ENCODE measurements around the gene TRHDE. TPM values are rescaled to one million over a fixed set of nuclear protein-coding genes. Genes with fewer than 3 reads are reported as not detected.

Gene TRHDE
- total RNA-seq, 1 donor = 33.7 TPM

DNA sequence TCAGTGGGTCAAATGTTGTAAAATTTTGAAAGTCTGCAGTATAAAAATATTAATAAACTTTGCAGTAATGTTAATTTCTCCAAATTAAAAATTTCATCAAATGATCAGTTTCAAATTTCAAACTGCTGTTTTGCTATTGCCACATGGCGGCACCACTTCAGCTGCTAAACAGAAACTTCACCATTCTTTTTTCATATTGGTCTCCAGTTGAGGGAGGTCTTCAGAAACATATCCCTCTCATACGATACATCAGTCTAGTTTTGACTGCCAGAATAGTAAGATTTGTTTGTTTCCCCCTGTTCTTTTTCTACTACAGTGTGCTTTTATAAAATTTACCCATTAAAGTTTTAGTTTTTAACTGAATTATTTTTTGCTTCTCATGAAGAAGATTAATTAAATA is 4.2 kb upstream of the TRHDE start:
- TF ChIP-seq, protein P1, sequence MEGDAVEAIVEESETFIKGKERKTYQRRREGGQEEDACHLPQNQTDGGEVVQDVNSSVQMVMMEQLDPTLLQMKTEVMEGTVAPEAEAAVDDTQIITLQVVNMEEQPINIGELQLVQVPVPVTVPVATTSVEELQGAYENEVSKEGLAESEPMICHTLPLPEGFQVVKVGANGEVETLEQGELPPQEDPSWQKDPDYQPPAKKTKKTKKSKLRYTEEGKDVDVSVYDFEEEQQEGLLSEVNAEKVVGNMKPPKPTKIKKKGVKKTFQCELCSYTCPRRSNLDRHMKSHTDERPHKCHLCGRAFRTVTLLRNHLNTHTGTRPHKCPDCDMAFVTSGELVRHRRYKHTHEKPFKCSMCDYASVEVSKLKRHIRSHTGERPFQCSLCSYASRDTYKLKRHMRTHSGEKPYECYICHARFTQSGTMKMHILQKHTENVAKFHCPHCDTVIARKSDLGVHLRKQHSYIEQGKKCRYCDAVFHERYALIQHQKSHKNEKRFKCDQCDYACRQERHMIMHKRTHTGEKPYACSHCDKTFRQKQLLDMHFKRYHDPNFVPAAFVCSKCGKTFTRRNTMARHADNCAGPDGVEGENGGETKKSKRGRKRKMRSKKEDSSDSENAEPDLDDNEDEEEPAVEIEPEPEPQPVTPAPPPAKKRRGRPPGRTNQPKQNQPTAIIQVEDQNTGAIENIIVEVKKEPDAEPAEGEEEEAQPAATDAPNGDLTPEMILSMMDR (IDR thresholded peaks at IDR 0.05; ENCODE audit: insufficient read depth, low read depth, low read length) = peak; percentile 15
- no peak for DNase-seq (ENCODE audit: low read depth)
- no peak overlapping the region for H3K4me3 ChIP-seq (ENCODE audit: low read depth, low read length)

DNA sequence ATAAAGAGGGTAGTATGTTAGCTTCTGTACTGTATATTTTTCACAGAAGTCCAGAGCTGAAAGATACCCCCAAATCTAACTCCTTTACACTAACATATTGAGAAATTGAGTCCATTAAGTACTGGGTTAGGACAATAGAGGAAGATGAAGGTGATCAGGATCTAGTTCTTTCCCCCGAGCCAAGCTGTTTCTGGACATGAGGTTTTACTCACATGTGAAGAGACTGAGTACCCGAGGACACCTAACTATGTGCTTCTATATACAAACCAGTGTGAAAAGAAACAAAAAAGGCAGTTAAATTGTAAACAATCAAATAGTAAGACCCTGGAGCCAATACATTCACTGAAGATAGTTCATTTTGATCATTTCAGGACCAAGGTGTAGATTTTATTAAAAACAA is 3.8 kb upstream of the TRHDE start:
- TF ChIP-seq, protein P1 (IDR thresholded peaks at IDR 0.05; ENCODE audit: insufficient read depth, low read depth, low read length) = no peak
- H3K4me3 ChIP-seq (ENCODE audit: low read depth, low read length) = no peak overlapping the region
- DNase-seq (ENCODE audit: low read depth) = no peak

DNA sequence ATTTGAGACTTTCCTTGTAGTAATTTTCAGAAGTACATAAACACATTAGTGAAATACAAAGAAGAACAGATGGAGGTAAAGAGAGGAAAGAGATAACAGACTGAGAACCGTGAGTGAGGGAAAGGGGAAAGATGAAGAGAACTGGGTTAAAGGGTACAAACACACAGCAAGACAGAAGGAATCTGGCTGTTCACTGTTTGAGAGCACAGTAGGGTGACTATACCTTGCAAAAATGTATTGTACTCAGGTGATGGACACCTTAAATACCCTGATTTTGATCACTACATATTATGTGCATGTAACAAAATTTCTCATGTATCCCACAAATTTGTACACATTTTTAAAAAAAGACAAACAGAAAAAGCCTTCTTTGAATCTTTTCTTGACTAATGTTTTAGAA is 2.7 kb upstream of the TRHDE start:
- peak overlapping the region; percentile 17 for H3K4me3 ChIP-seq (ENCODE audit: low read depth, low read length)
- DNase-seq (ENCODE audit: low read depth) = no peak
- TF ChIP-seq, protein P1 (IDR thresholded peaks at IDR 0.05; ENCODE audit: insufficient read depth, low read depth, low read length) = no peak

DNA sequence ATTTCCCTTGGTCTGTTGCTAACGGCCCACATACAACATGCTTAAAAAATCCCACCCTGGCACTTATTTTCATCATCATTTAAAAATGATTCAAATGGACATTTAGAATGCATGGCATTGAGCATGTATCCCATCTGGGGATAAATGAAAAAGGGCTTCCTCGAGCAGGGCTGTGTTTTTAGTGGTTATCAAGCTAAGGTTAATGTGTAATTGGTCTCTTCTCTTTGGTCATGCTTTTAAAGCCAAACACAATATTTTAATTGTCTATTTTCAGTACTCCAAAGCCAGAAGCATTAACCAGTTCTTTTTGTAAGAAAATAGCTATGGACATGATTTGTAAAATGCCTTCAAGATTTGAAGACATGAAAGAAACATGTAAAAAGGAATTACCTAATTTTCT is 1.9 kb upstream of the TRHDE start:
- TF ChIP-seq, protein P1 (IDR thresholded peaks at IDR 0.05; ENCODE audit: insufficient read depth, low read depth, low read length) = no peak
- peak overlapping the region; percentile 17 for H3K4me3 ChIP-seq (ENCODE audit: low read depth, low read length)
- no peak for DNase-seq (ENCODE audit: low read depth)

DNA sequence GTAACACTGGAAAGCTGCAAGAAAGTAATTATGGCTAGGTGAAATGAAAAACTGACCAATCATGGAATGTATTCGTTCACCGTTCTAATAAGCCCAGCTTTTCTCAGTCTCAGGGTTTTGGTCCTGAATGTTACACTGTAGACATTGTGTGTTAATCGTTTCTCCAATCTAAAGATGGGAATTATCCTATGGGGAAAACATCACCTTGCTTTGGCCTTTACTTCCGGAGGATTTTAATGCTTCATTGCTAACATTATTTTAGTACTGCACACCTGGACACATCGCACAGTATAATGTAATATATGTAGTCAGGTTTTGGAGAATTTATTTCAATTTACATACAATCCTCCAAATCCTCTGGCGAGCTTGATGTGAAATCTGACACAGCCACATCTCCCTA is 1.2 kb upstream of the TRHDE start:
- TF ChIP-seq, protein P1 (IDR thresholded peaks at IDR 0.05; ENCODE audit: insufficient read depth, low read depth, low read length) = no peak
- no peak for DNase-seq (ENCODE audit: low read depth)
- H3K4me3 ChIP-seq (ENCODE audit: low read depth, low read length) = peak overlapping the region; percentile 67

DNA sequence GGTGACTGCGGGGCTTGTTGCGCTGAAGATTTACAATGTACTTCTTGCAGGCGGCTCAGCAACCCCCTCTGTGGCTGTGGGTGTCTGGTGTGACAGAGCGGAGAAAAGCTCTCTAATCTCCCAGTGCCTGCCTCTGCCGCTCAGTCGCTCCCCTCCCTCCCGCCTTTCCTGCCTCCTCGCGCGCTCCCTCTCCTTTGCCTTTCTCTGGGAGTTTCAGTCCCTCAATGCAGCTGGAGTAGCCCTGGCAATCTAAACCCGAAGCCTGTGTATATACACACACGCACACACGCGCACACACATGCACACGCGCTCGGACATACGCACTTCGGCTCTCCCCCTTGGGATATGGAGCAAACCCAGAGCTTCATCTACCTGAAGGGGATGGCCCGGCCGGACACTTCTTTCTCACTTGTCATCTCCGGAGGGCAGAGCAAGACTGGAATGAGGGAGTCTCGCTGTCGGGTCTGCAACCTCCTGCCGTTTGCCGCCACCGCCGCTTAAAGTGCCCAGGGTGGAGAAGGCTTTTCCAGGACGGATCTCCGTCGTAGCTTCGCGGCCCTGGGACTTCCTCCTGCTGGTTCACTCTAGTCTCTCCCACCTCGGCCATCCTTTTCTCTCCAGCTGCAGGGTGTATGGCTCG is 599 bp upstream of the TRHDE start:
- DNase-seq (ENCODE audit: low read depth) = peak; percentile 39

More for the DNA sequence above, 599 bp upstream of the TRHDE start:
- TF ChIP-seq, protein P1 (IDR thresholded peaks at IDR 0.05; ENCODE audit: insufficient read depth, low read depth, low read length) = no peak
- peak overlapping the region; percentile 67 for H3K4me3 ChIP-seq (ENCODE audit: low read depth, low read length)

Measured in fibroblast of villous mesenchyme (primary cell).